AG04449 (cell line): ENCODE data around the gene UVRAG.

ENCODE experiments used
- CTCF ChIA-PET: fragments of 350-600 bp; formaldehyde crosslinking; extraction: SDS; loops from one replicate; lab custom pipeline; 2021; ENCODE audit warnings: antibody characterized with exemption; lab: Yijun Ruan, JAX
- POLR2A ChIA-PET: fragments of 400-600, 350-600 bp; formaldehyde crosslinking; extraction: SDS; loops from one replicate; lab custom pipeline; 2020; ENCODE audit warnings: antibody characterized with exemption, inconsistent platforms; lab: Yijun Ruan, JAX
- DNase-seq: peaks from one replicate; pipeline ENCODE4 v3.0.0-alpha.2; 2010; ENCODE audit warnings: low read depth, low spot score
- H3K4me3 ChIP-seq: 2 replicates; pipeline ENCODE4 v1.5.1; 2011; ENCODE audit warnings: low read depth, mild to moderate bottlenecking, control low read depth, low read length
- TF ChIP-seq, protein P1 (sequence below): IDR thresholded peaks from one replicate; pipeline ENCODE4 v1.5.1; 2011; ENCODE audit warnings: mild to moderate bottlenecking, moderate library complexity, low read length, control low read depth, inconsistent platforms; ENCODE audit not compliant: insufficient read depth; ENCODE audit errors: missing control alignments

The UVRAG gene

DNA sequence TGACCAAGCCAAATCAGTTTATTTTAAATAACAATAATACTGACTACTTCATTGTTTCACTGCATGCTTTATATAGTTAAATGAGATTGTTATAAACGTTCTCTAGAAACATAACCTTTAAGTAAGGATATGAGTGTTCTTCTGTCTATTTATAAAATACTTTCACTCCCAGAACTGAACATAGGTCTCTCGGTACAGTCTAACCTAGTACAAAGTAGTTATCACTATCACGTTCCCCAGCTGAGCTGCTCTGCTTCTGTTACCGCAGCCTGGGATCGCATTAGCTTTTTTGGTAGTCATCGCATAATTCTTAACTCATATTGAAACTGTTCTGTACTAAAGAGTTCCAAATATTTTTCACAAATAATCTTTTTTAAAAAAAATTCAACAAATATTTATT lies 247.7 kb downstream of the UVRAG start:
- ChIA-PET CTCF (no interaction called here), POLR2A (no interaction called here)
- TF ChIP-seq, protein P1, sequence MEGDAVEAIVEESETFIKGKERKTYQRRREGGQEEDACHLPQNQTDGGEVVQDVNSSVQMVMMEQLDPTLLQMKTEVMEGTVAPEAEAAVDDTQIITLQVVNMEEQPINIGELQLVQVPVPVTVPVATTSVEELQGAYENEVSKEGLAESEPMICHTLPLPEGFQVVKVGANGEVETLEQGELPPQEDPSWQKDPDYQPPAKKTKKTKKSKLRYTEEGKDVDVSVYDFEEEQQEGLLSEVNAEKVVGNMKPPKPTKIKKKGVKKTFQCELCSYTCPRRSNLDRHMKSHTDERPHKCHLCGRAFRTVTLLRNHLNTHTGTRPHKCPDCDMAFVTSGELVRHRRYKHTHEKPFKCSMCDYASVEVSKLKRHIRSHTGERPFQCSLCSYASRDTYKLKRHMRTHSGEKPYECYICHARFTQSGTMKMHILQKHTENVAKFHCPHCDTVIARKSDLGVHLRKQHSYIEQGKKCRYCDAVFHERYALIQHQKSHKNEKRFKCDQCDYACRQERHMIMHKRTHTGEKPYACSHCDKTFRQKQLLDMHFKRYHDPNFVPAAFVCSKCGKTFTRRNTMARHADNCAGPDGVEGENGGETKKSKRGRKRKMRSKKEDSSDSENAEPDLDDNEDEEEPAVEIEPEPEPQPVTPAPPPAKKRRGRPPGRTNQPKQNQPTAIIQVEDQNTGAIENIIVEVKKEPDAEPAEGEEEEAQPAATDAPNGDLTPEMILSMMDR: no peak
- DNase-seq: no peak
- no peak overlapping the region for H3K4me3 ChIP-seq

DNA sequence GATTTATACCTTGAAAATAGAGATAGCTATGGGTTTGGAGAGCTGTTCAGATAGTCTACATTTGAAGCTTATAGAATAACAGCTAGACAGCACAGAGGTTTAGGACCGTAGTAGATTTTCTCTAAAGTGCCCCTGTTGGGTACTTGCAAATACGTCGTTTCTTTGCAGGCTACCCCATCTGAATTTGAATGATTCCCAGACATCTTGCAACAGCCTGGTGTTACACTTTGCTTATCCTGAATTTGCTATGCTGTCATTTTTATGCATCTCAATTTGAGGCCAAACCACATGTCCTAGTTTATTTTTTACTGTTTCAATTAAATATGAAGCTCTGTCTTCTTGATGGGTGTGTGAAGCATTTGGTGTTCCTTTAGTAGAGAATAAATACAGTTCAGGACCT lies 249.2 kb downstream of the UVRAG start:
- no peak overlapping the region for H3K4me3 ChIP-seq
- ChIA-PET POLR2A (no interaction called here), CTCF (no interaction called here)
- TF ChIP-seq, protein P1: no peak
- no peak for DNase-seq

DNA sequence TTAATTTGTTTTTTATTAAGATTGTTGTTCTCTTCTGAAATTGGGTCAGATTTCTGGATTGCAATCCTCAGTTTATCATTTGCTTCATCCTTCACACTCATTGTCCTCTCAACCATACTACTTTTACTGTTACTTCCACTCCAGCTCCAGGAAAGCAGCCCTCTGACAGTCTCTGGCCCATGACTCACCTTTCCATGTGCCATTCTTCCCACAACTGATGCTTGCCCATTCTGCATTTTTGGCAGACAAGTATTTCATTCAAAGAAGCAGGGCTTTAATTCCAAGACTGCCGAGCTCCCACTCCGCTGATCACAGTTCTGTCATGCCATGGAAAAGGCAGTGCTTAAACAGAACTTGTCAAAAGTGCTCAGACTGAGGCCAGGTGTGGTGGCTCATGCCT lies 252.1 kb downstream of the UVRAG start:
- TF ChIP-seq, protein P1: no peak

DNA sequence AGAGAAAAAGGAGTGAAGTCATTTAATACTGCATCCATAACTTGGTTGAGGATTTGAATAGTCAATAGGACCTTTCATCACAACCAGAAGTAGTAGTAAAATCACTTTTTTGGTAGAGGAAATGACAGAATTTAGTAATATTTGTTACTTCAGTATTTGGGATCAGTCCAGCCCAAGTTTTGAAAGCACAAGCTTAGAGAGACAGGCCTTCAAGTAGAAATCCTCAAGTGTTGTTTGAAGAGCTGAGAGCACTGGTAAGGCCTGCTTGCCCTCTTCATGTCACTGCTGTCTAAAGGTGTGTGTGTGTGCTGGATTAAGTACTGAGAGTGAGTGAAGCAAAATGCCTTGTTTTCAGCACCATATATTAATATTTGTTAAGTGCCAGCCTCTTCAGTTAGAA lies 254.0 kb downstream of the UVRAG start:
- no peak overlapping the region for H3K4me3 ChIP-seq
- no peak for DNase-seq
- POLR2A ChIA-PET: no interaction called here
- TF ChIP-seq, protein P1: no peak
- CTCF ChIA-PET: interaction anchor here (0.9 kb wide), 1 partner anchor 83 kb away, joined by 4 read pairs; no protein-coding TSS in a partner anchor

More for the DNA sequence above, 252.1 kb downstream of the UVRAG start:
- no peak overlapping the region for H3K4me3 ChIP-seq
- CTCF ChIA-PET: interaction anchor here (1.0 kb wide), 1 partner anchor 8 kb away, joined by 3 read pairs; no protein-coding TSS in a partner anchor
- POLR2A ChIA-PET: no interaction called here
- no peak for DNase-seq

DNA sequence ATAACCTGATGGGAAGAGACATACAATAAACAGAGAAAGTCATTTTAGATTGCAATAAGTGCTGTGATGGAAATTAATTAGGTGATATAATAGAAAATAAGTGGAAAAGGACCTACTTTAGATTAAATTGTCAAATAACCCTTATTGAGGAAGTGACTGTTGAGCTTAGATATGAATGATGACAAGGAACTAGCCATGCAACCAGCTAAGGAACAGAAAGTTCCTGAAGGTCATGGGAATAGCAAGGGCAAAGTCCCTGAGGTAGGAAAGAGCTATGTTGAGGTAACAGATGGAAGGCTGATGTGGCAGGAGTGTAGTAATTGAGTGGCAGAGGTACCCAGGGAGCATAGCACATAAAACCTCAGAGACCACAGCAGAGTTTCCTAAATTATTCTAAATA lies 256.1 kb downstream of the UVRAG start:
- POLR2A ChIA-PET: no interaction called here
- no peak for DNase-seq
- CTCF ChIA-PET: interaction anchor here (2.8 kb wide), 1 partner anchor 81 kb away, joined by 6 read pairs; no protein-coding TSS in a partner anchor
- TF ChIP-seq, protein P1: no peak
- no peak overlapping the region for H3K4me3 ChIP-seq

DNA sequence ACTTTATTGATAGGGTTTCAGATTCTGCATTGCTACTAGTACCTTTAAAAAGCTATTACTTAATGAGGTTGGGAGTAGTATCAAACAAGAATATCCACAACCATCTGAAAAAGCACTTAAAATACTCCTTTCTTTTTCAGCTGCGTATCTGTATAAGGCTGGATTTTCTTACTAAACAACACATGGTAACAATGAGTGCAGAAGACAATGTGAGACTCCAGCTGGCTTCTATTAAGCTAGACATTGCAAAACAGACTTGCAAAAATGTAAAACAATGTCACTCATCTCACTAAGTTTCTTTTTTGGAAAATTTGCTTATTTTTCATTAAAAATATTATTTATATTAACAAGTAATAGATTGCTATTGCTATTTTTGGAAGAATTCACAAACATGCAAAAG lies 258.7 kb downstream of the UVRAG start:
- TF ChIP-seq, protein P1: no peak
- no peak overlapping the region for H3K4me3 ChIP-seq
- CTCF ChIA-PET: interaction anchor here (1.0 to 2.8 kb wide), 3 partner anchors 12 to 79 kb away, joined by 3 to 6 read pairs (median 5); no protein-coding TSS in a partner anchor
- no peak for DNase-seq
- POLR2A ChIA-PET: no interaction called here
